HCT116 (cell line): Measurements from ENCODE around the gene ALDH4A1. TPM values are rescaled to one million over a fixed set of nuclear protein-coding genes. Genes with fewer than 3 reads are reported as not detected.

Source experiments
- ATAC-seq: fragments of 200-7000 bp; cut with Tn5 transposase; 2 replicates; pipeline ENCODE4 v1.9.1; 2020; ENCODE audit warnings: mild to moderate bottlenecking, moderate library complexity
- BruUV-seq: library from RNA; stranded (reverse); fragments of 400-500 nt; replicated peaks from 2 replicates; lab custom pipeline; 2021; lab: Mats Ljungman, UMichigan
- CTCF ChIA-PET: fragments of 300-600 bp; sonication (Branson Sonifier 250); formaldehyde crosslinking; loops from one replicate; lab custom pipeline; 2021; ENCODE audit warnings: antibody characterized with exemption; lab: Charles Lee
- POLR2A ChIA-PET: fragments of 300-600, 350-600 bp; sonication (Branson Sonifier 250); formaldehyde crosslinking; loops from one replicate; lab custom pipeline; 2021; ENCODE audit warnings: antibody characterized with exemption; lab: Charles Lee
- RAD21 ChIA-PET, 2 experiments: fragments of 300-600 bp; sonication (Branson Sonifier 250); formaldehyde crosslinking; loops; one replicate each; lab custom pipeline; 2023; ENCODE audit warnings: low total read pairs in 2 of 2; ENCODE audit not compliant: uncharacterized antibody in 2 of 2, unreplicated experiment in 2 of 2, low non-redundant PET in 1 of 2; lab: Charles Lee
- DNase-seq: peaks from one replicate; pipeline ENCODE4 v3.0.0-alpha.2; 2010; ENCODE audit warnings: low read depth, low spot score
- H2AFZ ChIP-seq: fragments of 200-600 bp; shearing (Covaris generic), sonication (generic); 2 replicates; pipeline ENCODE4 v1.6.1; 2017; ENCODE audit warnings: low read depth, mixed run types, mixed read lengths, antibody characterized with exemption, low read length; ENCODE audit not compliant: poor library complexity, severe bottlenecking
- H3K27ac ChIP-seq: 2 replicates; pipeline ENCODE4 v1.5.1; 2012; ENCODE audit warnings: low read depth, low read length
- H3K27me3 ChIP-seq: fragments of 200-600 bp; sonication (generic); 2 replicates; pipeline ENCODE4 v1.6.1; 2016; ENCODE audit warnings: mixed run types, low read length, mixed read lengths; ENCODE audit not compliant: insufficient read depth
- H3K36me3 ChIP-seq, 2 experiments: fragments of 200-500 bp in 1 of 2; fragments of 200-600 bp in 1 of 2; sonication (Bioruptor generic) in 1 of 2; sonication (generic) in 1 of 2; 2 replicates each; pipeline versions ENCODE4 v1.5.1 to v1.6.1; 2014 to 2016; ENCODE audit warnings: low read length in 2 of 2, inconsistent platforms in 1 of 2, mixed read lengths in 1 of 2, mixed run types in 1 of 2; ENCODE audit not compliant: insufficient read depth in 2 of 2, control insufficient read depth in 1 of 2
- H3K4me1 ChIP-seq, 2 experiments: fragments of 200-600 bp in 1 of 2; sonication (generic) in 1 of 2; 2 replicates each; pipeline versions ENCODE4 v1.5.1 to v1.6.1; 2012 to 2017; ENCODE audit warnings: low read length in 2 of 2, inconsistent platforms in 1 of 2, mild to moderate bottlenecking in 1 of 2, mixed read lengths in 1 of 2, mixed run types in 1 of 2, moderate library complexity in 1 of 2; ENCODE audit not compliant: insufficient read depth in 2 of 2, control insufficient read depth in 1 of 2
- H3K4me2 ChIP-seq: fragments of 200-600 bp; sonication (generic); 2 replicates; pipeline ENCODE4 v1.6.1; 2017; ENCODE audit warnings: mixed run types, low read length, mixed read lengths
- H3K4me3 ChIP-seq, 2 experiments: fragments of 200-600 bp in 1 of 2; sonication (generic) in 1 of 2; replicated peaks in 1 of 2; 2 replicates each; pipeline ENCODE4 v1.5.1; 2011 to 2016; ENCODE audit warnings: low read length in 2 of 2, control low read depth in 1 of 2, low read depth in 1 of 2, mild to moderate bottlenecking in 1 of 2, mixed read lengths in 1 of 2, mixed run types in 1 of 2
- H3K79me2 ChIP-seq: fragments of 200-600 bp; sonication (generic); 2 replicates; pipeline ENCODE4 v1.6.1; 2017; ENCODE audit warnings: mild to moderate bottlenecking, mixed run types, low read length, moderate library complexity, mixed read lengths; ENCODE audit not compliant: insufficient read depth
- H3K9ac ChIP-seq: fragments of 200-600 bp; sonication (generic); 2 replicates; pipeline ENCODE4 v1.6.1; 2016; ENCODE audit warnings: low read length, mixed read lengths
- H3K9me2 ChIP-seq: fragments of 200-600 bp; sonication (generic), shearing (Covaris generic); 2 replicates; pipeline ENCODE4 v1.6.1; 2017; ENCODE audit warnings: mixed run types, mild to moderate bottlenecking, moderate library complexity; ENCODE audit not compliant: insufficient read depth
- H3K9me3 ChIP-seq, 2 experiments: fragments of 200-500 bp in 1 of 2; fragments of 200-600 bp in 1 of 2; sonication (Bioruptor generic) in 1 of 2; sonication (generic) in 1 of 2; 2 replicates each; pipeline ENCODE4 v1.6.1; 2014 to 2017; ENCODE audit warnings: low read length in 2 of 2, mixed read lengths in 2 of 2, inconsistent platforms in 1 of 2, low read depth in 1 of 2, mild to moderate bottlenecking in 1 of 2, mixed run types in 1 of 2, moderate library complexity in 1 of 2; ENCODE audit not compliant: control insufficient read depth in 1 of 2, insufficient read depth in 1 of 2
- H4K20me1 ChIP-seq: fragments of 200-600 bp; sonication (generic), shearing (Covaris generic); 2 replicates; pipeline ENCODE4 v1.6.1; 2017; ENCODE audit warnings: mixed run types, mild to moderate bottlenecking, moderate library complexity; ENCODE audit not compliant: insufficient read depth
- EZH2phosphoT487 ChIP-seq: fragments of 200-600 bp; IDR thresholded peaks from 2 replicates; pipeline ENCODE4 v1.6.1; 2018; ENCODE audit warnings: antibody characterized with exemption, borderline replicate concordance
- YY1 ChIP-seq: IDR thresholded peaks from 2 replicates; pipeline ENCODE4 v1.6.1; 2011; ENCODE audit warnings: low read length, low read depth, moderate library complexity, mild to moderate bottlenecking; ENCODE audit not compliant: insufficient replicate concordance; ENCODE audit errors: extremely low read depth
- intact Hi-C: fragments of 100-400 bp; cut with micrococcal nuclease; formaldehyde crosslinking; loops from 2 replicates; pipeline ENCODE4 v1.10.0; 2022
- total RNA-seq: library from RNA; stranded (reverse); gene quantifications from one replicate; pipeline ENCODE4 v1.2.1, GENCODE V29; 2021; ENCODE audit not compliant: unreplicated experiment
- TF ChIP-seq, protein P1 (sequence below): IDR thresholded peaks from 2 replicates; pipeline ENCODE4 v1.6.1; 2012
- TF ChIP-seq, protein P2 (sequence below), 3 experiments: fragments of 200-600 bp in 1 of 3; sonication (generic) in 1 of 3; IDR thresholded peaks in 2 of 3; conservative IDR thresholded peaks in 1 of 3; 2 replicates each; pipeline ENCODE4 v1.5.1; 2012 to 2017; ENCODE audit warnings: low read depth in 2 of 3, low read length in 2 of 3, antibody characterized with exemption in 1 of 3, borderline replicate concordance in 1 of 3, control low read depth in 1 of 3, mild to moderate bottlenecking in 1 of 3, mixed read lengths in 1 of 3, mixed run types in 1 of 3, moderate library complexity in 1 of 3; ENCODE audit not compliant: insufficient read depth in 1 of 3

The ALDH4A1 gene
- total RNA-seq, 1 experiment from 2014 or later = 12.6 TPM

DNA sequence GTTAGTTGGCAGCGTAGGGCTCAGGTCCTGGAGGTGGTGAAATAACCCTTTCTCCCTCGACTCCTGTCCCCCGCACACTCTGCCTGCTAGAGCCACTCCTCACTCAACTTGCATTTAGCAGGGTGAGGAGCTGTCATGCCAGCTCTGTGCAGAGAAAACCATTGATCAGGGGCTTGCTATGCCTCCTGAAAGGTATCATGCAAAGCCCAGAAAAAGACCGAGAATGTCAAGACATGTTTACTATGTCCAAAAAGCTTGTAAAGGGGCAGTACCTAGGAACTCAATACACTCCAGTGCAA lies 18.0 kb downstream of the ALDH4A1 start:
- Histone ChIP-seq H3K27me3 (no peaks in the 10 kb centered on the region), H3K4me1 (peaks cover 0 to 5% of the 10 kb centered on the region in 2 experiments; a peak in 1 of 4 replicates), H3K27ac (no peak overlapping the region), H3K79me2 (no peaks in the 10 kb centered on the region), H3K36me3 (no peaks in the 10 kb centered on the region), H2AFZ (no peak overlapping the region), H3K9ac (no peak overlapping the region), H3K4me3 (no peak overlapping the region), H3K9me3 (no peaks in the 10 kb centered on the region), H3K4me2 (no peak overlapping the region), H3K9me2 (no peaks in the 10 kb centered on the region), H4K20me1 (no peaks in the 10 kb centered on the region)
- intact Hi-C loops = loop anchor here (1.0 to 5.0 kb wide), 2 partner anchors 212 to 358 kb away; no protein-coding TSS in a partner anchor
- TF ChIP-seq EZH2phosphoT487 = no peak
- TF ChIP-seq YY1 = no peak
- TF ChIP-seq, protein P1, sequence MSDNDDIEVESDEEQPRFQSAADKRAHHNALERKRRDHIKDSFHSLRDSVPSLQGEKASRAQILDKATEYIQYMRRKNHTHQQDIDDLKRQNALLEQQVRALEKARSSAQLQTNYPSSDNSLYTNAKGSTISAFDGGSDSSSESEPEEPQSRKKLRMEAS = no peak
- TF ChIP-seq, protein P2, sequence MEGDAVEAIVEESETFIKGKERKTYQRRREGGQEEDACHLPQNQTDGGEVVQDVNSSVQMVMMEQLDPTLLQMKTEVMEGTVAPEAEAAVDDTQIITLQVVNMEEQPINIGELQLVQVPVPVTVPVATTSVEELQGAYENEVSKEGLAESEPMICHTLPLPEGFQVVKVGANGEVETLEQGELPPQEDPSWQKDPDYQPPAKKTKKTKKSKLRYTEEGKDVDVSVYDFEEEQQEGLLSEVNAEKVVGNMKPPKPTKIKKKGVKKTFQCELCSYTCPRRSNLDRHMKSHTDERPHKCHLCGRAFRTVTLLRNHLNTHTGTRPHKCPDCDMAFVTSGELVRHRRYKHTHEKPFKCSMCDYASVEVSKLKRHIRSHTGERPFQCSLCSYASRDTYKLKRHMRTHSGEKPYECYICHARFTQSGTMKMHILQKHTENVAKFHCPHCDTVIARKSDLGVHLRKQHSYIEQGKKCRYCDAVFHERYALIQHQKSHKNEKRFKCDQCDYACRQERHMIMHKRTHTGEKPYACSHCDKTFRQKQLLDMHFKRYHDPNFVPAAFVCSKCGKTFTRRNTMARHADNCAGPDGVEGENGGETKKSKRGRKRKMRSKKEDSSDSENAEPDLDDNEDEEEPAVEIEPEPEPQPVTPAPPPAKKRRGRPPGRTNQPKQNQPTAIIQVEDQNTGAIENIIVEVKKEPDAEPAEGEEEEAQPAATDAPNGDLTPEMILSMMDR (IDR thresholded peaks at IDR 0.05 in 2 of 3, conservative IDR thresholded peaks at IDR 0.05 in 1 of 3; ENCODE audit: borderline replicate concordance in 1 of 3, insufficient read depth in 1 of 3, low read depth in 2 of 3, low read length in 2 of 3) = peak in 1 of 3 experiments; percentile 6; a peak in 1 of 6 replicates
- no TSS peak for BruUV-seq
- RAD21 ChIA-PET = interaction anchor here (0.6 to 1.6 kb wide), 5 partner anchors 9 to 460 kb away, joined by 3 to 7 read pairs (median 4); no protein-coding TSS in a partner anchor
- ATAC-seq = peak; percentile 28; the same call in 1 of the 2 replicates
- POLR2A ChIA-PET = no interaction called here
- no peak for DNase-seq
- CTCF ChIA-PET = interaction anchor here (0.8 to 1.7 kb wide), 11 partner anchors 9 to 357 kb away, joined by 3 to 14 read pairs (median 6); partner anchors contain the start of gene ALDH4A1
